SK-MEL-5 (cell line): Measurements from ENCODE around the gene CCDC34. TPM values are rescaled to one million over a fixed set of nuclear protein-coding genes. Genes with fewer than 3 reads are reported as not detected.

ENCODE experiments used
- DNase-seq: peaks from one replicate; pipeline ENCODE4 v3.0.0-alpha.2; 2016; ENCODE audit warnings: low read depth, low spot score
- in situ Hi-C: cut with HindIII; loops from 2 replicates; pipeline ENCODE4 v1.10.0; 2016; ENCODE audit warnings: low sequenced_read_pairs, high pct_unique_total_duplicates, low pct_unique_long_range_greater_than_20kb
- total RNA-seq: library from RNA; depleted of rRNA; stranded (reverse); fragments of >200 nt; shearing (Covaris generic); gene quantifications from 2 replicates; pipeline ENCODE4 v1.2.3, GENCODE V29; 2014

CCDC34 gene
- total RNA-seq, 1 experiment from 2014 or later: 8.1 TPM

DNA sequence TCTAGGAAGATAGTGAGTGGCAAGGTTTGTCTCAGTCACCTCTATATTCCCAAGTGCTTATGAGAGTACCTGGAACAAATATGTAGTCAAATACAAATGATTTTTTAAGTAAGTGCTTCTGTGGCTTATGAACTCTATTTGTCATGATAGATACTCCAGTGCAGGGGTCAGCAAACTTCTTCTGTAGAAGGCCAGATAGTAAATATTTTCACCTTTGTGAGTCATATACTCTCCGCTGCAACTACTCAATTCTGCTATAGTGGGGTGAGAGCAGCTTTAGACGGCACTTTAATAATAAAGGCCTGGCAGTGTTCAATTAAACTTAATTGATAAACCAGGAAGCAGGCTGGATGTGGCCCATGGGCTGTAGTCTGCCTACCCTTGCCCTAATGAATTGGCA lies 12.4 kb upstream of the CCDC34 start:
- no peak for DNase-seq
- in situ Hi-C loops: no loop called here

DNA sequence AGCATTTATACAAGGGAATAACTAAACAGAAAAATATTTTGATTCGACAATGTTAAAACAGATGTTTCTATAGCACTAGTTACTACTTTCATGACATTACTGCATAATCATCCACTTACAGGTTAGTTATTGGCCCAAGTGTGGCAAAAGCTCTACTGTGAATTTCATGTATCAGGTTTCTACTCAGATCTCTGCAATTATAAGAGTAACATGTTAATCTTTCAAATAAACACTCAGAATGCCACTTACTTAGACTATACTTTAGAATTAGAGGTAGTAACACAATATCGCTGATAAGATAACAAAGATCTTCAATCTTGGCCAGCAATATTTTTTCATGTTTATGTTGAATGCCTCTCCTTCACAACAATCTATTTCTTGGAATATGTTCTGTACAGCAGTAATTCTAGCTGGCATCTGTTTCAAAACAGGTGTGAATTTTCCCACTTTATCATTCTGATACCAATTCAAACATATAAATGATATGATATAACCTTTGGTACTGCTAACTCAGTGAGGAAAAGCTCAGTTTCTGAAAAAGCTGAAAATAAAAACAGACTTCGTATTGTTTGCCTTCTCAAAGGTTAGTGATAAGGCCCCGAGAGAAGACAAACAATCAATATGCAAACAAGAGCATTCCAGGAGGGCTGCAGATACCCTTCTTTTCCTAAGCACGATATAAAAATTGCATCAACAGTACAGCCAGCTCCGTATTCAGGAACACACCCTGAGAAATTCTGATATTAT lies 11.0 kb upstream of the CCDC34 start:
- DNase-seq: no peak
- in situ Hi-C loops: no loop called here

DNA sequence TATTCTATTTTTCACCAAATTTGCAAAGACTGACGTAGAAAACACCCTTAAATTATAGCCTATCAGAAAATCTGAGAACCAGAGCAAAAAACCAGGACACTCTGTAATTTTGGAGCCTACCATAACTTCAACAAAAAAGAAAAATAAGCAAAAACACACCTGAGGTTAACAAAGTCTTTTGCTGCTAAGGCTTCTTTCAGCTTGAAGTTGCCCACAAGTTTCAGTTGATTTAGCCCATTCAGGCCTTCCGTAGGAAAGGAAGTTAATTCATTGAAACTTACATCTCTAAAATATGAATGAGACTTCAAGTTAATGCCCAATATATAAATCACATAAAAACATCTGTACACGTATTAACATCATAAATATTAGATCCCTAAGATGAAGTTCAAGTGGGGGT lies 10.4 kb upstream of the CCDC34 start:
- DNase-seq: no peak
- in situ Hi-C loops: no loop called here

DNA sequence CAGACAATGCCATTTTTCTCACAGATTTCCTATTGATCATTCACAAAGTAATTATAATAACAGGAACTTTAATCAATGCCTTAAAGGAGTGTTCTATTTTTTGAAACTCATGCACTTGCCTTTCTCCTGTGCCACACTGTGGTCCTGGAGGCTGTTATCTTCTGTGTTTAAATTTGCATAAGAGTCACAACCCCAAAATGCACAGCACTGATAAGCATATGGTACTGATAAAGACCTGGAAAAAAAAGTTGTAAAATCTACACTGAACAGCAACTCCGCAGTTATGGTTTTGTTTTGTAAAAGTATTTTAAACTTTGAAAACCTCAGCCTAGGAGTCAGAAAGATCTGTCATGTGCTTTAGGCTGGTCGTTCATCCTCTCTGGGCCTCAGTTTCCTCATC lies 9.1 kb upstream of the CCDC34 start:
- in situ Hi-C loops: no loop called here
- no peak for DNase-seq

DNA sequence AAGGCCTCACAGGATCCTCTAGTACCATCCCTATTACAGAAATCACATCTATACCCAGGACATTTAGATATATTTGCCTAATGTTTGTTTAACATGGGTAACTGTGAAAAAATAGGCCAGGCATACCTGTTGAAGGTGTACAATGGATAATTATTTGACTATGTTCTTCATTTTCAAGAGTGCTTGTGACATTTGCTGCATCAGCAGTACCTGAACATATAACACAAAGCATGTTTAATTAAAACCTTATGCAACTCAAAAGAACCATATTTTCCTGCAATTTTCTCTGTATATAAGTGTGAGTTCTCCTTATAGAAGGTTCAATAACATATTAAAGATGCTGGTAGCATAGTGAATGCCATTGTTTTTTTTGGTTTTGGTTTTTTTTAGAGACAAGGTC lies 8.5 kb upstream of the CCDC34 start:
- in situ Hi-C loops: no loop called here
- no peak for DNase-seq

DNA sequence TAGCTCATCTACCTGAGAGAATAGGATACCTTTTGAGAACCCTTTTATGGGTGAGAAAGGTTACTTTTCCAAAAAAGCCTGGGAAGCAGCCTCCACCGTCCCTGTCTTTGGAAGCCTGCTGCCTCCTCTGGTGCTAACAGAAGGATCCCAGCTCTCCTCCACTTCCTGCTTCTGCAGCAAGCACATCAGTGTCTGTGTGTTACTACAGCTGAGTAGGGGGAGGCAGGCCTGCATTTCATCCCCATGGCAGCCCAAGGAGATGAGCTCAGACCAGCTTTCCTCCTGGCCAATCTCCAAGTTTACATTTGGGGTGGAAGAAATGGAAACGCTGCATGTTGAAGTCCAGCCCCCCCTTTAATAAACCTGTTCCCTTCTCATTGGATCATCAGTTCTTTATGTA lies 7.4 kb upstream of the CCDC34 start:
- in situ Hi-C loops: no loop called here
- DNase-seq: no peak

DNA sequence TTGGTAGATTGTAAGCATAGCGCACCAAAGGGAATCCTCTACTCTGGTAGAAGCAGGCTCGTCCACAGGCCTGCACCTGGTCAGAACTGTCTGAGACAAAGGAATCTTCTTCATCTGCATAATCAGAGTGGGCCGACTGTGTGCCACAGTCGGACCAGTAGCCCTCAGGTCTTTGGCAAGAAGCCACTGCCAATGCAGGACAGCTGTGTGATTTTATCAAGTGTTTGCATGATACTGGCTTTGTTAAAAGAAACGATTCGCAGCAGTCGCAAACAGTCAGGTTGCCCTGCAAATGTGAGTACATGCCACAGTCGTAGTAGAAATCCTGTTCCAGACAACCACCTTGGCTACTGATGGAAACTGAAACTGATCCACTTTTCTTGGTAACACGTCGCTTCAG lies 4.9 kb upstream of the CCDC34 start:
- in situ Hi-C loops: no loop called here

DNA sequence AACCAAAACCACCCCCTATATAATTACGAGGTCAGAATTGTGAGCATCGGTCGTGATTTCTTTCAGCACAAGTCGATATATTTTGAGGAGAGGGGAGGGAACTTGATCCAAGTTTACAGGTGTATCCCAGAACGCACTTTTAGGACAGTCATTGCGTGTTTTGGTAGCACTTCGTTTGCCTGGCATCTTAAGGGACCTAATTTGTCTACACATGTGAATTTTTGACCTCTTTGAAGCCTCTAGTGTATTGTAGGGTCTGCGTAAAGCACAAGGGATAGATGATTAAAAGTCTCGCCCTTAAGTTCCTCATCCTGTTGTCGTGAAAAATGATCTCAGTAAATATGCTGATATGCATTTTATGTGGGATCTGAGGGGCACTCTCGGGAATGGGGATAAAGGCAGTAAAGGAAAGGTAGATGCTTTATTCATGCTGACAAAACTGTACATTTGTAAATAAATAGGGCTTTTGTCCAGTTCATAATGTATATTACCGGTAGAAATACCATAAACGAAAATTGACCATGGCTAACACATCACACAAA lies 632 bp upstream of the CCDC34 start:
- in situ Hi-C loops: no loop called here
- no peak for DNase-seq

More for the DNA sequence above, 4.9 kb upstream of the CCDC34 start:
- no peak for DNase-seq

DNA sequence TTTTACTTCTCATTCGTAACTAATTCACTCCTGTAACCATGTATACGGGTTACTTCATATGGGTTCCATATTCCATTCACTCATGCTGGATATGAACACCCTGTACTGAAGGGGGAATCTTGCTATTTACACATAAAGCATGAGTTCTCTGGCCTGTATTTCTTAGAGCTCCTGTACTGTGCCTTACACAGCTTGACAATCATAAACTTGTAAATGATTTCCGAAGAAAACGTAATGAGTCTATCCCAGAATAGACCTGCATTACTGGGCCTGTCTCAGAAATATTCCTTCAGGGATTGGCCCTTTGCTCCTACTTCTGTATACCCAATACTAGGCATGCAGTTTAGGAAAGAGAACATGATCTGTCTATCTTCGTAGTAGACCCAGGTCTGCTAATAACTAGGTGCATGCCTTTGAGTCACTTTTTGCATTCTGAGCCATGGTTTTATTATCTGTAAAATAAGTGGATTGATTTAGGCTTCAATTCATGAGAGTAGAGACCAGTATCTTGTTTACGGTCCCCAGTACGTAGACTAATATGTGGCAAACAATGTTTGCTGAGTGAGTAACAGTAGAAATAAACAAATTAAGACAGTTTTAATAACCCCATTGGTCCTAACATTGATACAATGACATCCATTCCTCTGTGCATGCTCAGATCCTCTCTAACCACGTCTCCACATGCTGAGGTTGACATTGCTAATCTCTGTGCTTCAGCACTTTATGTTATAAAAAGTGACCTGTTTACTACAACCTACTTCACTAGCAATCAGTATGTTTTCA lies 1.2 kb downstream of the CCDC34 start:
- DNase-seq: no peak
- in situ Hi-C loops: no loop called here

DNA sequence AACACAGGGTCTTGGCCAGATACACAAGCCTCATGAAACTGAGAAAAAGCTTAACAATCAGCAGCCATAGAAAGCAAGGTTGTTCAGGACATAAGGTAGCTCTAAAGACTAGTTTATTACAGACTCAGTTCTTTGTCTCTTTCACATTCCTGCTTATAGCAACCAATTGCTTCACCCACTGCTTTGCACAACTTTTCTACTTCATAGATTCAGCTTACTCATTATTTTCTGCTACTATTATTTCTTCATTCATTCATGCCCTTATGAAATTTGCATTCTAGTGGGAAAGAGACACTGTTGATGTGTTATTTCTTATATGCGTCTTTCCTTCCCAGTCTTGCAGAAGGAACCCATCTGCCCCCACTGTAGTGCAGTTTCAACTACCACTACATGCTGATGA lies 4.7 kb downstream of the CCDC34 start:
- in situ Hi-C loops: no loop called here
- DNase-seq: no peak

DNA sequence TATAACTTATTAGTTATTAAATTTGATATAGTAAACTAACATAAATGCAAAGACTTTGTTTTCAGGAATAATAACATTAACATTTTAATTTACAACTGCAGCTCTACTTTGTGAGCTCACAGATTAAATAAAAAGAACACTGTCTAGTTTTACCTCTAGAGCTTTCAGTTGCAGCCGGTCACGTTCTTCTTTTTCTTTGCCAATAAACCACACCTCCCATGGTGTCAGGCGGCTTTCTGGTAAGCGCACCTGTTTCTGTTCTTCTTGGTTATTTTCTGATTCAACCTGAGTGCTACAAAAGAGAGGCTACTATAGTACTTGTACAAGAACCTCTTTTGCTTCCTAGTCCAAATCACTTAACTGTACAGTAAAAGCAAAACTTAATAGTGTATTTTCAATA lies 5.8 kb downstream of the CCDC34 start:
- in situ Hi-C loops: no loop called here
- DNase-seq: no peak

DNA sequence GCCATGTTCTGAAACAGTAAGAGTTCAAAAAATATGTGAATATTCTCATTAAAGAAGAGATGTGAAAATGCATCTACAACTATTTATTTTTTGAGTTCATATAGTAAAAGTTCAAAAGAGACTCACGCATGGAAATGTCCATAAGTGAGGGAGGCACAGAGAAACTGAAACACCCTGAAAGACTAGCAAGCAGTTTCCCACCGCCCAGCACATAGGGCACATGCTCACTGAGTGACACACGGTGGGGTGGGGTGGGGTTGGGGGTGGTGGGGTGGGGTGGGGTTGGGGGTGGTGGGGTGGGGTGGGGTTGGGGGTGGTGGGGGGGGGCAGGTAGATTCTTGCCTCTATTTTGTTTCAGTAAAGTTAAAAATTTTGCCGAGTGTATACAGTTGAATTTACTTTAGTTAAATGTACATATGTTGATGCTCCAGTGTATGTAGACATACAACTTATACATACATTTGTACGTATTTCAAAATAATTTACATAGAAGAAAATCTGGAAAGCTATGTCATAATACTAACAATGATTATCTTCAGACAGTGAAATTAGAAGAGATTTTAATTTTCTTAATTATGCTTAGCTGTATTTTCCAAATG lies 6.3 kb downstream of the CCDC34 start:
- in situ Hi-C loops: no loop called here
- DNase-seq: no peak

DNA sequence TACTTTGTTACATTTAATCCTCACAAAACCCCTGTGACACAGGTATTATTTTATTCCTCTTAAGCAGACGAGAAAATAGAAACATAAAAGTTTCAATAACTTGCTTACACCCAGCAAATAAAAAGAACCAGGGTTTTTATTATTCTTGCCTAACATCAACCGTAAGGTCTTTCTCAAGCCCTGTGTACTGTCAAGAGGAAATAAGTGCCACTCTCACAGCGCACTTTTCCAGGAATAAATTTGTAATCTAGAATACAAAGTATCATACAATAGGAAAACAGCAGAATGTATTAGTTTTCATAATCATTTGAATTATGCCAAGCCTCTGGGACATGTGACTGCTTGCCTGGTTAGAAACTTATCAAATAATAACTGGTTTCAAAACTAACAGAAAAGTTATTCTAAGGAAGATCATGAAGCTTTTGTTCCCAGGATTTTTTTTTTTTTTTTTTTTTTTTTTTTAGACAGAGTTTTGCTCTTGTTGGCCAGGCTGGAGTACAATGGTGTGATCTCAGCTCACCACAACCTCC lies 7.4 kb downstream of the CCDC34 start:
- in situ Hi-C loops: no loop called here
- DNase-seq: no peak

DNA sequence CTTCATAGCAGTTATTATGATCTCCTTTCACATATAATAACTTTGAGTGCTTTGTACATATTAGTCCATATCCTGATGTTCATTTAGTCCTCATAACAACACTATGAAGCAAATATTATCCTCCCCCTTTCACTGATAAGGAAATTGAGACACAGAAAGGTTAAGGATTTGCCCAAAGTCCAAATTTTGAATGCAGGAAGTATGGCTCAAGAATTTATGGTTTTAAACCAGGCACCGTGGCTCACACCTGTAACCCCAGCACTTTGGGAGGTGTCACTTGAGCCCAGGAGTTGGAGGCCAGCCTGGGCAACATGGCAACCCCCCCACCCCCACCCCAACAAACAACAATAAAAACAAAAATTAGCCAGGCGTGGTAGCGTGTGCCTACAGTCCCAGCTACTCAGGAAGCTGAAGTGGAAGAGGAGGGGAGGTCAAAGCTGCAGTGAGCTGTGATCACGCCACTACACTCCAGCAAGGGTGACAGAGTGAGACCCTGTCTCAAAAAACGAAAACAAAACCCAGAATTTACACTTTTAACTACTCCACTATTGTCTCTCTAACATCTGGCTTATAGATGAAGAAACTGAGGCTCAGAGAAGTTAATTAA lies 8.6 kb downstream of the CCDC34 start:
- DNase-seq: no peak
- in situ Hi-C loops: no loop called here

DNA sequence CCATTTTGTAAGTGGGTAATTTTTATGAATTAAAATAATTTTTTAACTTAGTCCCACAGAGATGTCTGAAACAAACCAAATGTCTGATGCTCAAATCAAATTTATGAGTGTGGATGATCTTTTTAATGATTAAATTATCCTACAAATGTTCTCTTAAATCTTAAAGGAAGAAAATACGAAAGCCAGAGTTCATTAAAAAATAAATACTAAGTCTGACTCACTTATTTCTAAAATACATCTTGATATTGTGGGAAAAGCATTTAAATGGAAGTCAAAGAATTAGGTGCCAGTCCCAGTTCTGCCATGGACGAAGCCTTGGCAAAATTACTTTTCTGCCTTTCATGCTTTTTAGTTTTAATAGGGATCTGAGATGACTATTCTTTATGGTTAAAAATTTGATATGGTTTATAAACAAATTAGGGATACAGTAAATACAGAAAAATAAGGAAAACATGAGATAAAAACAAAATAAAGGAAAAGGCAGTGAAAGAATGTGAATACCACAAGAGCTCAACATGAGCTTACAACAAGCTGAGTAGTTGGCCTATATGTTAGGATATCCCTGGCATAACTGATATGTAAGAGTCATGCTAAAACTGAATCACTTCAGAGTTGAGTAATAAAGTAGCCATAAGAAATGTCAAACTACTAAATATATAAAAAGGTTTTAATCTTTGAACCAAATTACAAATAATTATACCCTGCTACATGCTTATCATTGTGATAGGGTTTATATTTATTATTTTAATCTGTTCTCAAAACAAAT lies 9.2 kb downstream of the CCDC34 start:
- in situ Hi-C loops: no loop called here
- DNase-seq: no peak

DNA sequence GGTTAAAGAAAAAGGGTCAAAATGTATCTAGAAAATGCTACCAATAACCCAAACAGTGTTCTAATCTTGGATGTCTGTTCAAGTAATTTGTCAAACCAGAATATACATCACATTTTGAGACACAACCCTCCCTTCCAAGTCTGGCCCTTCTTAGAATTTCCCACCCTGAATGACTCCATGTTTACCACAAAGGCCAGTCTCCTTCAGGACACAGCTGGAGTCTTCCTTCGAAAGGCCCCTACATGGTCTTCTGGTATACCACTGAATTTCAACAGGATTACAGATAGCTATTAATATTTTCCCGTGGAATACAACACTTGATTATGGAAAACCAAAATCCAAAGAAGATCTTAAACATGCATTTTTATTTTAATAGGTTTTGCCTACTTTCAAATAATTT lies 10.2 kb downstream of the CCDC34 start:
- no peak for DNase-seq
- in situ Hi-C loops: no loop called here

DNA sequence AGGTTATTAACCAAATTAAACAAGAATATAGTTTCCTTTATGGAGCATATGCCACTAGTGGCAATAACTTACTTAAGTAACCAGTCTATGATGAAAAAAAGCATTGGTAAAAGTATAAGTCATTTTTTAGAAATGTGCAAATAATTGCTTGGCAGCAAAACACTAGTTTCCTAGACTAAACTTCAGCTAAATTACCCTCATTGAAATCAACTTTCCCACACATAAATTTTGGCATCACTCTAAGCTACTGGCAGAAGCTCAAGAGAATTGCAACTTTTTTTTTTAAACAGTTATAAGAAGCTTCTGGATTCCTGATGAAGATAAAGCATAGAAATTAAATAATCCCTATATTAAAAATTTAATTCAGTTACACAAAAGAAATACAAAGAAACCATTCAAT lies 12.5 kb downstream of the CCDC34 start:
- in situ Hi-C loops: no loop called here
- DNase-seq: no peak
